Thoracic aorta (tissue), 2 donors: ENCODE results near the gene GRM2. TPM values are rescaled to one million over a fixed set of nuclear protein-coding genes. Genes with fewer than 3 reads are reported as not detected.

Experiments
- ATAC-seq: fragments of 150-250 bp; one replicate; pipeline ENCODE4 v1.8.0; 2017; ENCODE audit warnings: low read depth; ENCODE audit not compliant: insufficient number of reproducible peaks, low FRiP score
- DNase-seq: peaks from one replicate; pipeline ENCODE4 v3.0.0-alpha.2; 2020; ENCODE audit warnings: low spot score
- H3K27ac ChIP-seq, 2 donors: fragments of 200-600 bp; sonication (generic); 1 replicate in 1 of 2; 2 replicates in 1 of 2; pipeline ENCODE4 v1.5.1; 2016; ENCODE audit warnings: mild to moderate bottlenecking in 2 of 2, moderate library complexity in 2 of 2
- H3K27me3 ChIP-seq: fragments of 200-600 bp; sonication (generic); replicated peaks from 2 replicates; pipeline ENCODE4 v1.6.0; 2016; ENCODE audit warnings: mild to moderate bottlenecking; ENCODE audit not compliant: insufficient read depth
- H3K36me3 ChIP-seq: fragments of 200-600 bp; sonication (generic); one replicate; pipeline ENCODE4 v1.5.1; 2016
- H3K4me1 ChIP-seq, 2 donors: fragments of 200-600 bp; sonication (generic); 1 replicate in 1 of 2; 2 replicates in 1 of 2; pipeline versions ENCODE4 v1.5.1 to v1.6.0; 2016; ENCODE audit warnings: low read depth in 2 of 2, mild to moderate bottlenecking in 1 of 2; ENCODE audit not compliant: control insufficient read depth in 1 of 2
- H3K4me3 ChIP-seq: fragments of 200-600 bp; sonication (generic); 2 replicates; pipeline ENCODE4 v1.5.1; 2016; ENCODE audit warnings: mild to moderate bottlenecking
- H3K9me3 ChIP-seq: fragments of 200-600 bp; sonication (generic); 2 replicates; pipeline ENCODE4 v1.5.1; 2016
- total RNA-seq, 2 donors: library from RNA; depleted of rRNA; stranded (reverse); fragments of >200 nt; gene quantifications; one replicate each; pipeline versions ENCODE4 v1.1.0 to v1.2.3, GENCODE V29; 2016
- TF ChIP-seq, protein P1 (sequence below): fragments of 200-600 bp; sonication (generic); IDR thresholded peaks from one replicate; pipeline ENCODE4 v1.5.1; 2019; ENCODE audit warnings: antibody characterized with exemption

Gene GRM2
- total RNA-seq, 2 donors from 2014 or later = 0.49 to 0.54 TPM

GRCh38 chr3:51718547-51719409 lies 11.9 kb downstream of the GRM2 start:
- ATAC-seq (no peak), DNase-seq (no peak)
- no peaks in the 10 kb centered on the region for H3K4me1 ChIP-seq

GRCh38 chr3:51719410-51720025 lies 12.7 kb downstream of the GRM2 start:
- H3K27me3 ChIP-seq = no peaks in the 10 kb centered on the region
- ATAC-seq (no peak), DNase-seq (no peak)
- H3K4me1 ChIP-seq = no peaks in the 10 kb centered on the region
- TF ChIP-seq, protein P1, sequence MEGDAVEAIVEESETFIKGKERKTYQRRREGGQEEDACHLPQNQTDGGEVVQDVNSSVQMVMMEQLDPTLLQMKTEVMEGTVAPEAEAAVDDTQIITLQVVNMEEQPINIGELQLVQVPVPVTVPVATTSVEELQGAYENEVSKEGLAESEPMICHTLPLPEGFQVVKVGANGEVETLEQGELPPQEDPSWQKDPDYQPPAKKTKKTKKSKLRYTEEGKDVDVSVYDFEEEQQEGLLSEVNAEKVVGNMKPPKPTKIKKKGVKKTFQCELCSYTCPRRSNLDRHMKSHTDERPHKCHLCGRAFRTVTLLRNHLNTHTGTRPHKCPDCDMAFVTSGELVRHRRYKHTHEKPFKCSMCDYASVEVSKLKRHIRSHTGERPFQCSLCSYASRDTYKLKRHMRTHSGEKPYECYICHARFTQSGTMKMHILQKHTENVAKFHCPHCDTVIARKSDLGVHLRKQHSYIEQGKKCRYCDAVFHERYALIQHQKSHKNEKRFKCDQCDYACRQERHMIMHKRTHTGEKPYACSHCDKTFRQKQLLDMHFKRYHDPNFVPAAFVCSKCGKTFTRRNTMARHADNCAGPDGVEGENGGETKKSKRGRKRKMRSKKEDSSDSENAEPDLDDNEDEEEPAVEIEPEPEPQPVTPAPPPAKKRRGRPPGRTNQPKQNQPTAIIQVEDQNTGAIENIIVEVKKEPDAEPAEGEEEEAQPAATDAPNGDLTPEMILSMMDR = no peak
- no peaks in the 10 kb centered on the region for H3K9me3 ChIP-seq
- H3K36me3 ChIP-seq = no peaks in the 10 kb centered on the region
- H3K27ac ChIP-seq = no peak overlapping the region
- H3K4me3 ChIP-seq = no peak overlapping the region

More at GRCh38 chr3:51718547-51719409, 11.9 kb downstream of the GRM2 start:
- no peaks in the 10 kb centered on the region for H3K9me3 ChIP-seq
- no peaks in the 10 kb centered on the region for H3K27me3 ChIP-seq
- TF ChIP-seq, protein P1 = no peak
- no peak overlapping the region for H3K4me3 ChIP-seq
- H3K27ac ChIP-seq = no peak overlapping the region
- H3K36me3 ChIP-seq = no peaks in the 10 kb centered on the region

GRCh38 chr3:51720292-51721061 lies 13.6 kb downstream of the GRM2 start:
- H3K4me1 ChIP-seq = no peaks in the 10 kb centered on the region
- H3K9me3 ChIP-seq = no peaks in the 10 kb centered on the region
- H3K4me3 ChIP-seq = no peak overlapping the region
- TF ChIP-seq, protein P1 = no peak
- H3K27me3 ChIP-seq = no peaks in the 10 kb centered on the region
- no peak for ATAC-seq
- DNase-seq = no peak
- no peak overlapping the region for H3K27ac ChIP-seq
- no peaks in the 10 kb centered on the region for H3K36me3 ChIP-seq

GRCh38 chr3:51721062-51721745 lies 14.3 kb downstream of the GRM2 start:
- DNase-seq (no peak), ATAC-seq (no peak)
- Histone ChIP-seq H3K9me3 (no peaks in the 10 kb centered on the region), H3K4me1 (no peaks in the 10 kb centered on the region), H3K4me3 (no peak overlapping the region), H3K36me3 (no peaks in the 10 kb centered on the region), H3K27me3 (no peaks in the 10 kb centered on the region), H3K27ac (no peak overlapping the region)
- TF ChIP-seq, protein P1 = no peak
